UCSD-AML1 (cell line): Measurements from ENCODE around the gene TMEM117.
"Not testable (repeated sequence)": the region's sequence is repeated elsewhere in the genome, so short reads cannot be mapped to it uniquely, and the experiment has no call there.

Experiments
- DNase-seq: peaks from one replicate; lab custom pipeline; 2025; ENCODE audit not compliant: unreplicated experiment; lab: John Stamatoyannopoulos, UW

Gene TMEM117

GRCh38 chr12:43840338-43840737 lies 4.5 kb downstream of the TMEM117 start:
- DNase-seq = no peak

GRCh38 chr12:43841253-43841652 lies 5.4 kb downstream of the TMEM117 start:
- no peak for DNase-seq

GRCh38 chr12:43842259-43842658 lies 6.4 kb downstream of the TMEM117 start:
- DNase-seq = no peak

GRCh38 chr12:43847425-43848225 lies 11.7 kb downstream of the TMEM117 start:
- DNase-seq = not testable (repeated sequence)

- DNase-seq = no peak
Measured at GRCh38 chr12:43848226-43848507, 12.3 kb downstream of the TMEM117 start.

GRCh38 chr12:43848786-43849185 lies 12.9 kb downstream of the TMEM117 start:
- DNase-seq = no peak

- no peak for DNase-seq
Measured at GRCh38 chr12:43852744-43853143, 16.9 kb downstream of the TMEM117 start.

- no peak for DNase-seq
Measured at GRCh38 chr12:43856972-43857371, 21.1 kb downstream of the TMEM117 start.

- no peak for DNase-seq
Measured at GRCh38 chr12:43858096-43858495, 22.2 kb downstream of the TMEM117 start.

- DNase-seq = no peak
Measured at GRCh38 chr12:43858991-43859390, 23.1 kb downstream of the TMEM117 start.

- no peak for DNase-seq
Measured at GRCh38 chr12:43861015-43861839, 25.3 kb downstream of the TMEM117 start.

- DNase-seq = no peak
Measured at GRCh38 chr12:43861840-43862150, 25.9 kb downstream of the TMEM117 start.

GRCh38 chr12:43863770-43864366 lies 28.0 kb downstream of the TMEM117 start:
- no peak for DNase-seq

- DNase-seq = not testable (repeated sequence)
Measured at GRCh38 chr12:43864557-43864956, 28.7 kb downstream of the TMEM117 start.

GRCh38 chr12:43869184-43869583 lies 33.3 kb downstream of the TMEM117 start:
- DNase-seq = no peak

- DNase-seq = not testable (repeated sequence)
Measured at GRCh38 chr12:43869765-43870164, 33.9 kb downstream of the TMEM117 start.

GRCh38 chr12:43871258-43871657 lies 35.4 kb downstream of the TMEM117 start:
- DNase-seq = not testable (repeated sequence)

GRCh38 chr12:43872396-43872795 lies 36.5 kb downstream of the TMEM117 start:
- no peak for DNase-seq

- DNase-seq = no peak
Measured at GRCh38 chr12:43878050-43878449, 42.2 kb downstream of the TMEM117 start.

- no peak for DNase-seq
Measured at GRCh38 chr12:43880547-43880946, 44.7 kb downstream of the TMEM117 start.

- DNase-seq = no peak
Measured at GRCh38 chr12:43882578-43883178, 46.8 kb downstream of the TMEM117 start.

- no peak for DNase-seq
Measured at GRCh38 chr12:43883311-43883710, 47.4 kb downstream of the TMEM117 start.
